Ureter (tissue), 1 donor: Measurements from ENCODE around the gene QTRT2. TPM values are rescaled to one million over a fixed set of nuclear protein-coding genes. Genes with fewer than 3 reads are reported as not detected.

Experiments used
- DNase-seq: peaks from one replicate; pipeline ENCODE4 v3.0.0-alpha.2; 2020; ENCODE audit warnings: low spot score
- total RNA-seq: library from RNA; stranded (reverse); gene quantifications from one replicate; pipeline ENCODE4 v1.2.4, GENCODE V29; 2023
- donor health status: DM: yes; HTN: yes; CAD: no.

QTRT2 gene
- total RNA-seq: 41.4 TPM

- peak; percentile 99 for DNase-seq
Measured at GRCh38 chr3:114056130-114057010, at the start of gene QTRT2, which contains the start of gene CCDC191. Gene QTRT2, plus strand, starts transcription at chr3:114056737. Its CDS starts 8,521 bp downstream, at chr3:114065258. Gene CCDC191, minus strand, starts transcription at chr3:114056526. Its CDS starts 60 bp downstream, at chr3:114056466.

GRCh38 chr3:114011059-114011797 lies 45.3 kb upstream of the QTRT2 start:
- no peak for DNase-seq

- no peak for DNase-seq
Measured at GRCh38 chr3:114014211-114014610, 42.3 kb upstream of the QTRT2 start.

- DNase-seq: no peak
Measured at GRCh38 chr3:114019486-114019885, 37.1 kb upstream of the QTRT2 start.

- DNase-seq: no peak
Measured at GRCh38 chr3:114020907-114021306, 35.6 kb upstream of the QTRT2 start.

- DNase-seq: no peak
Measured at GRCh38 chr3:114022145-114022802, 34.3 kb upstream of the QTRT2 start.

GRCh38 chr3:114025451-114025850 lies 31.1 kb upstream of the QTRT2 start:
- DNase-seq: no peak

GRCh38 chr3:114026331-114026730 lies 30.2 kb upstream of the QTRT2 start:
- DNase-seq: no peak

GRCh38 chr3:114033721-114034120 lies 22.8 kb upstream of the QTRT2 start:
- no peak for DNase-seq

- no peak for DNase-seq
Measured at GRCh38 chr3:114034211-114034610, 22.3 kb upstream of the QTRT2 start.

- DNase-seq: no peak
Measured at GRCh38 chr3:114034787-114035545, 21.6 kb upstream of the QTRT2 start.

GRCh38 chr3:114035896-114036295 lies 20.6 kb upstream of the QTRT2 start:
- no peak for DNase-seq

GRCh38 chr3:114043205-114043604 lies 13.3 kb upstream of the QTRT2 start:
- DNase-seq: no peak

- no peak for DNase-seq
Measured at GRCh38 chr3:114052216-114052615, 4.3 kb upstream of the QTRT2 start.

- no peak for DNase-seq
Measured at GRCh38 chr3:114057011-114057347, 442 bp downstream of the QTRT2 start.

GRCh38 chr3:114058646-114059045 lies 2.1 kb downstream of the QTRT2 start:
- no peak for DNase-seq

GRCh38 chr3:114060906-114061655 lies 4.5 kb downstream of the QTRT2 start:
- DNase-seq: no peak

- no peak for DNase-seq
Measured at GRCh38 chr3:114067804-114068203, 11.3 kb downstream of the QTRT2 start.

- no peak for DNase-seq
Measured at GRCh38 chr3:114068336-114068735, 11.8 kb downstream of the QTRT2 start.

- DNase-seq: no peak
Measured at GRCh38 chr3:114071786-114072185, 15.2 kb downstream of the QTRT2 start.

GRCh38 chr3:114076711-114077110 lies 20.2 kb downstream of the QTRT2 start:
- no peak for DNase-seq
